Measurements from ENCODE around the gene ZNF689.

ZNF689 gene

GRCh38 chr16:30565984-30566383, 44.2 kb downstream of the ZNF689 start:
- Histone ChIP-seq H2AFZ (ENCODE audit: low read length) (no peak overlapping the region), H3K4me3 (ENCODE audit: low read length) (no peak overlapping the region), H3K9me3 (replicated peaks; ENCODE audit: insufficient read depth, low read length) (no peaks in the 10 kb centered on the region), H3K4me1 (ENCODE audit: low read length) (peaks cover 13% of the 10 kb centered on the region), H3K9me2 (replicated peaks; ENCODE audit: insufficient read depth, low read length) (no peaks in the 10 kb centered on the region), H4K20me1 (ENCODE audit: insufficient read depth, low read length) (no peaks in the 10 kb centered on the region), H3K4me2 (ENCODE audit: low read depth, low read length) (no peak overlapping the region), H3K27ac (ENCODE audit: low read length) (no peak overlapping the region), H3K9ac (ENCODE audit: low read length) (no peak overlapping the region), H3F3A (ENCODE audit: insufficient read depth, low read length) (peaks cover 9% of the 10 kb centered on the region), H3K36me3 (replicated peaks; ENCODE audit: insufficient read depth, low read length) (no peaks in the 10 kb centered on the region), H3K79me2 (ENCODE audit: low read length) (no peaks in the 10 kb centered on the region), H3K27me3 (replicated peaks; ENCODE audit: insufficient read depth, low read length) (no peaks in the 10 kb centered on the region)
- no peak for DNase-seq
- TF ChIP-seq, protein P1, sequence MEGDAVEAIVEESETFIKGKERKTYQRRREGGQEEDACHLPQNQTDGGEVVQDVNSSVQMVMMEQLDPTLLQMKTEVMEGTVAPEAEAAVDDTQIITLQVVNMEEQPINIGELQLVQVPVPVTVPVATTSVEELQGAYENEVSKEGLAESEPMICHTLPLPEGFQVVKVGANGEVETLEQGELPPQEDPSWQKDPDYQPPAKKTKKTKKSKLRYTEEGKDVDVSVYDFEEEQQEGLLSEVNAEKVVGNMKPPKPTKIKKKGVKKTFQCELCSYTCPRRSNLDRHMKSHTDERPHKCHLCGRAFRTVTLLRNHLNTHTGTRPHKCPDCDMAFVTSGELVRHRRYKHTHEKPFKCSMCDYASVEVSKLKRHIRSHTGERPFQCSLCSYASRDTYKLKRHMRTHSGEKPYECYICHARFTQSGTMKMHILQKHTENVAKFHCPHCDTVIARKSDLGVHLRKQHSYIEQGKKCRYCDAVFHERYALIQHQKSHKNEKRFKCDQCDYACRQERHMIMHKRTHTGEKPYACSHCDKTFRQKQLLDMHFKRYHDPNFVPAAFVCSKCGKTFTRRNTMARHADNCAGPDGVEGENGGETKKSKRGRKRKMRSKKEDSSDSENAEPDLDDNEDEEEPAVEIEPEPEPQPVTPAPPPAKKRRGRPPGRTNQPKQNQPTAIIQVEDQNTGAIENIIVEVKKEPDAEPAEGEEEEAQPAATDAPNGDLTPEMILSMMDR (IDR thresholded peaks at IDR 0.05; ENCODE audit: low read length), result no peak
- TF ChIP-seq EZH2 (optimal IDR thresholded peaks at IDR 0.05; ENCODE audit: low read depth, low read length), result no peak
- no peak for TF ChIP-seq EZH2phosphoT487 (IDR thresholded peaks at IDR 0.05; ENCODE audit: low read length)

DNA sequence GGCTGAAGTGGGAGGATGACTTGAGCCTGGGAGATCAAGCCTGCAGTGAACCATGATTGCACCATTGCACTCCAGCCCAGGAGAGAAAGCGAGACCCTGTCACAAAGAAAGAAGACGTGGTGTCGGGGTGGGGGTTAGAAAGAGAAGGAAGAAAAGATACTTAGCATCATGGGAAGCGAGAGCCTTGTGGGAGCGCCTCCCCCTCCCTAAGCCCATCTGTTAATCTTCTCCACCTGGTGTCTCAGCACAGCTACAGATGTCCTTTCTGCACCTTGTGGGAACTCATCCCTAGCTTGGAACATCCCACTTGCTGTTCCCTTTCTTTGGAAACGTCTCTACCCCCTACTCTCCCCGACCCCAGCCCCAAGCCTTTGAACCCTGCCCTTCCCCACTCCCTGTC, 44.7 kb downstream of the ZNF689 start:
- Histone ChIP-seq H3K79me2 (ENCODE audit: low read length) (no peaks in the 10 kb centered on the region), H3K4me2 (ENCODE audit: low read depth, low read length) (no peak overlapping the region), H3K36me3 (replicated peaks; ENCODE audit: insufficient read depth, low read length) (no peaks in the 10 kb centered on the region), H3K4me3 (ENCODE audit: low read length) (no peak overlapping the region), H3K9me3 (replicated peaks; ENCODE audit: insufficient read depth, low read length) (no peaks in the 10 kb centered on the region), H3K9ac (ENCODE audit: low read length) (no peak overlapping the region), H2AFZ (ENCODE audit: low read length) (no peak overlapping the region), H3K9me2 (replicated peaks; ENCODE audit: insufficient read depth, low read length) (no peaks in the 10 kb centered on the region), H4K20me1 (ENCODE audit: insufficient read depth, low read length) (no peaks in the 10 kb centered on the region), H3F3A (ENCODE audit: insufficient read depth, low read length) (peaks cover 9% of the 10 kb centered on the region), H3K4me1 (ENCODE audit: low read length) (peaks cover 13% of the 10 kb centered on the region), H3K27me3 (replicated peaks; ENCODE audit: insufficient read depth, low read length) (no peaks in the 10 kb centered on the region), H3K27ac (ENCODE audit: low read length) (no peak overlapping the region)
- TF ChIP-seq, protein P1 (IDR thresholded peaks at IDR 0.05; ENCODE audit: low read length), result no peak
- TF ChIP-seq EZH2 (optimal IDR thresholded peaks at IDR 0.05; ENCODE audit: low read depth, low read length) (no peak), EZH2phosphoT487 (IDR thresholded peaks at IDR 0.05; ENCODE audit: low read length) (no peak)
- no peak for DNase-seq

DNA sequence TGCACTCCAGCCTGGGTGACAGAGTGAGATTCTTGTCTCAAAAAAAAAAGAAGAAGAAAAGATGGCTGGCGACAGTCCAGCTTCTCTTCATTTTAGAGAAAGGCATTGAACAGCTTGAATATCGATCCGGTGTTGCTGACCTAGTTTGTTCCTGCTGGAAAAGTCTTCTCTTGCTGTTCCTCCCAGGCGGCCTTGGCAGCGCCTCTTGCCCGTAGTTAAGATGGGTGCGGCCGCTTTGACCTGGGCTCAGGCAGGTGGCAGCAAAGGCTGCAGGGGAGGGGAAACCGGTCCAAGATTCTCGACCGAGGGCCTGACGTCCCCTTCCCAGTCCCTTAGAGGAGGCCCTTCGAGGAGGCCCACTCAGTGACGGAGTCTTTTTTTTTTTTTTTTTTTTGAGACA, 48.2 kb downstream of the ZNF689 start:
- DNase-seq, result no peak

More for the DNA sequence above, 48.2 kb downstream of the ZNF689 start:
- Histone ChIP-seq H3K9ac (ENCODE audit: low read length) (no peak overlapping the region), H3K27me3 (replicated peaks; ENCODE audit: insufficient read depth, low read length) (no peaks in the 10 kb centered on the region), H3K79me2 (ENCODE audit: low read length) (peaks cover 8% of the 10 kb centered on the region), H2AFZ (ENCODE audit: low read length) (no peak overlapping the region), H3K4me3 (ENCODE audit: low read length) (no peak overlapping the region), H3F3A (ENCODE audit: insufficient read depth, low read length) (peaks cover 10% of the 10 kb centered on the region), H3K27ac (ENCODE audit: low read length) (no peak overlapping the region), H3K36me3 (replicated peaks; ENCODE audit: insufficient read depth, low read length) (no peaks in the 10 kb centered on the region), H3K9me2 (replicated peaks; ENCODE audit: insufficient read depth, low read length) (no peaks in the 10 kb centered on the region), H3K4me1 (ENCODE audit: low read length) (no peaks in the 10 kb centered on the region), H4K20me1 (ENCODE audit: insufficient read depth, low read length) (no peaks in the 10 kb centered on the region), H3K4me2 (ENCODE audit: low read depth, low read length) (no peak overlapping the region), H3K9me3 (replicated peaks; ENCODE audit: insufficient read depth, low read length) (no peaks in the 10 kb centered on the region)
- TF ChIP-seq EZH2 (optimal IDR thresholded peaks at IDR 0.05; ENCODE audit: low read depth, low read length), result no peak
- no peak for TF ChIP-seq EZH2phosphoT487 (IDR thresholded peaks at IDR 0.05; ENCODE audit: low read length)
- TF ChIP-seq, protein P1 (IDR thresholded peaks at IDR 0.05; ENCODE audit: low read length), result no peak
